ACC112 (cell line): ENCODE results near the gene PCSK4.

Experiments used
- H2AFZ ChIP-seq: fragments of 200-600 bp; sonication (generic); one replicate; pipeline ENCODE4 v1.6.0; 2017; ENCODE audit warnings: antibody characterized with exemption, low read length; ENCODE audit not compliant: unreplicated experiment
- H3K27ac ChIP-seq: fragments of 200-600 bp; sonication (generic); 2 replicates; pipeline ENCODE4 v1.5.1; 2014; ENCODE audit warnings: low read depth, mild to moderate bottlenecking, antibody characterized with exemption, low read length, moderate library complexity
- H3K27me3 ChIP-seq: fragments of 200-600 bp; sonication (generic); 2 replicates; pipeline ENCODE4 v1.6.1; 2014; ENCODE audit warnings: mild to moderate bottlenecking, antibody characterized with exemption, low read length, moderate library complexity, mixed read lengths; ENCODE audit not compliant: insufficient read depth
- H3K36me3 ChIP-seq: fragments of 200-600 bp; sonication (generic); 2 replicates; pipeline ENCODE4 v1.6.1; 2016; ENCODE audit warnings: mild to moderate bottlenecking, antibody characterized with exemption, low read length, moderate library complexity, mixed read lengths; ENCODE audit not compliant: insufficient read depth
- H3K4me1 ChIP-seq: fragments of 200-600 bp; sonication (generic); one replicate; pipeline ENCODE4 v1.6.1; 2016; ENCODE audit warnings: low read length, mixed read lengths; ENCODE audit not compliant: insufficient read depth, unreplicated experiment, control insufficient read depth
- H3K4me3 ChIP-seq: fragments of 200-600 bp; sonication (generic); 2 replicates; pipeline ENCODE4 v1.5.1; 2014; ENCODE audit warnings: mild to moderate bottlenecking, low read depth, low read length
- H3K79me2 ChIP-seq: fragments of 200-600 bp; sonication (generic); one replicate; pipeline ENCODE4 v1.6.0; 2016; ENCODE audit warnings: low read length; ENCODE audit not compliant: control insufficient read depth, unreplicated experiment, insufficient read depth

Gene PCSK4

GRCh38 chr19:1468274-1468820 is 21.8 kb downstream of the PCSK4 start:
- Histone ChIP-seq H2AFZ (no peak overlapping the region), H3K4me3 (peak overlapping the region; percentile 81), H3K36me3 (no peaks in the 10 kb centered on the region), H3K27ac (peak overlapping the region; percentile 47), H3K79me2 (peaks cover 8% of the 10 kb centered on the region), H3K27me3 (no peaks in the 10 kb centered on the region), H3K4me1 (peaks cover 2% of the 10 kb centered on the region)

GRCh38 chr19:1467490-1468273 is 22.5 kb downstream of the PCSK4 start:
- peak overlapping the region; percentile 47; the same call in 1 of the 2 replicates for H3K27ac ChIP-seq
- H3K27me3 ChIP-seq = no peaks in the 10 kb centered on the region
- peaks cover 8% of the 10 kb centered on the region for H3K79me2 ChIP-seq
- H3K4me1 ChIP-seq = peaks cover 2% of the 10 kb centered on the region
- H2AFZ ChIP-seq = no peak overlapping the region
- no peaks in the 10 kb centered on the region for H3K36me3 ChIP-seq
- H3K4me3 ChIP-seq = peak overlapping the region; percentile 81

GRCh38 chr19:1467215-1467489 is 23.0 kb downstream of the PCSK4 start:
- peak overlapping the region; percentile 81 for H3K4me3 ChIP-seq
- no peak overlapping the region for H2AFZ ChIP-seq
- H3K36me3 ChIP-seq = no peaks in the 10 kb centered on the region
- no peaks in the 10 kb centered on the region for H3K27me3 ChIP-seq
- H3K27ac ChIP-seq = no peak overlapping the region
- H3K4me1 ChIP-seq = peaks cover 2% of the 10 kb centered on the region
- H3K79me2 ChIP-seq = peaks cover 8% of the 10 kb centered on the region

DNA sequence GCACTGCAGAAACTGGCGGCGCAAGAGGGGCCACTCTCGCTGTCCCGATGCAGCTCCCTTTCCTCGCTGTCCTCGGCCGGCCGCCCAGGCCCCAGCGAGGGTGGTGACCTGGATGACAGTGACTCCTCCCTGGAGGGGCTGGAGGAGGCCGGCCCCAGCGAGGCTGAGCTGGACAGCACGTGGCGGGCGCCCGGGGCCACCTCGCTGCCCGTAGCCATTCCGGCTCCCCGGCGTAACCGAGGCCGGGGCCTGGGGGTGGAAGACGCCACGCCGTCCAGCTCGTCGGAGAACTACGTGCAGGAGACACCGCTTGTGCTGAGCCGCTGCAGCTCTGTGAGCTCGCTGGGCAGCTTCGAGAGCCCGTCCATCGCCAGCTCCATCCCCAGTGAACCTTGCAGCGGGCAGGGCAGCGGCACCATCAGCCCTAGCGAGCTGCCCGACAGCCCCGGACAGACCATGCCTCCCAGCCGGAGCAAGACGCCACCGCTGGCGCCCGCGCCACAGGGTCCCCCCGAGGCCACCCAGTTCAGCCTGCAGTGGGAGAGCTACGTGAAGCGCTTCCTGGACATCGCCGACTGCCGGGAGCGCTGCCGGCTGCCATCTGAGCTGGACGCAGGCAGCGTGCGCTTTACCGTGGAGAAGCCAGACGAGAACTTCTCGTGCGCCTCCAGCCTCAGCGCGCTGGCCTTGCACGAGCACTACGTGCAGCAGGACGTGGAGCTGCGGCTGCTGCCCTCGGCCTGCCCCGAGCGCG is 23.5 kb downstream of the PCSK4 start:
- no peaks in the 10 kb centered on the region for H3K36me3 ChIP-seq
- no peak overlapping the region for H3K27ac ChIP-seq
- peaks cover 2% of the 10 kb centered on the region for H3K4me1 ChIP-seq
- no peaks in the 10 kb centered on the region for H3K27me3 ChIP-seq
- H3K79me2 ChIP-seq = peaks cover 8% of the 10 kb centered on the region
- peak overlapping the region; percentile 81; the same call in 1 of the 2 replicates for H3K4me3 ChIP-seq
- H2AFZ ChIP-seq = no peak overlapping the region

GRCh38 chr19:1466018-1466460 is 24.1 kb downstream of the PCSK4 start:
- H3K36me3 ChIP-seq = no peaks in the 10 kb centered on the region
- H3K27ac ChIP-seq = no peak overlapping the region
- peaks cover 8% of the 10 kb centered on the region for H3K79me2 ChIP-seq
- H3K27me3 ChIP-seq = no peaks in the 10 kb centered on the region
- H3K4me3 ChIP-seq = no peak overlapping the region
- H3K4me1 ChIP-seq = no peaks in the 10 kb centered on the region
- H2AFZ ChIP-seq = no peak overlapping the region

DNA sequence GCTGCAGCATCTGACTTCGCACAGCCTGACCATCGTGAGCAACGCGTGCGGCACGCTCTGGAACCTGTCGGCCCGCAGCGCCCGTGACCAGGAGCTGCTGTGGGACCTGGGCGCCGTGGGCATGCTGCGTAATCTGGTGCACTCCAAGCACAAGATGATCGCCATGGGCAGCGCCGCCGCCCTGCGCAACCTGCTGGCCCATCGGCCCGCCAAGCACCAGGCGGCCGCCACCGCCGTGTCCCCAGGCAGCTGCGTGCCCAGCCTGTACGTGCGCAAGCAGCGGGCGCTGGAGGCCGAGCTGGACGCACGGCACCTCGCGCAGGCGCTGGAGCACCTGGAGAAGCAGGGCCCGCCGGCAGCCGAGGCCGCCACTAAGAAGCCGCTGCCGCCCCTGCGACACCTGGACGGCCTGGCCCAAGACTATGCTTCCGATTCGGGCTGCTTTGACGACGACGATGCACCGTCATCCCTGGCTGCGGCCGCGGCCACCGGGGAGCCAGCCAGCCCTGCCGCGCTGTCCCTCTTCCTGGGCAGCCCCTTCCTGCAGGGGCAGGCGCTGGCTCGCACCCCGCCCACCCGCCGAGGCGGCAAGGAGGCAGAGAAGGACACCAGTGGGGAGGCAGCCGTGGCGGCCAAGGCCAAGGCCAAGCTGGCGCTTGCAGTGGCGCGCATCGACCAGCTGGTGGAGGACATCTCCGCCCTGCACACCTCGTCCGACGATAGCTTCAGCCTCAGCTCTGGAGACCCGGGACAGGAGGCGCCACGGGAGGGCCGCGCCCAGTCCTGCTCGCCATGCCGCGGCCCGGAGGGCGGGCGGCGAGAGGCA is 24.7 kb downstream of the PCSK4 start:
- H3K79me2 ChIP-seq = peaks cover 8% of the 10 kb centered on the region
- no peak overlapping the region for H3K27ac ChIP-seq
- H3K4me1 ChIP-seq = no peaks in the 10 kb centered on the region
- H3K4me3 ChIP-seq = no peak overlapping the region
- H3K27me3 ChIP-seq = no peaks in the 10 kb centered on the region
- H3K36me3 ChIP-seq = no peaks in the 10 kb centered on the region
- H2AFZ ChIP-seq = no peak overlapping the region

DNA sequence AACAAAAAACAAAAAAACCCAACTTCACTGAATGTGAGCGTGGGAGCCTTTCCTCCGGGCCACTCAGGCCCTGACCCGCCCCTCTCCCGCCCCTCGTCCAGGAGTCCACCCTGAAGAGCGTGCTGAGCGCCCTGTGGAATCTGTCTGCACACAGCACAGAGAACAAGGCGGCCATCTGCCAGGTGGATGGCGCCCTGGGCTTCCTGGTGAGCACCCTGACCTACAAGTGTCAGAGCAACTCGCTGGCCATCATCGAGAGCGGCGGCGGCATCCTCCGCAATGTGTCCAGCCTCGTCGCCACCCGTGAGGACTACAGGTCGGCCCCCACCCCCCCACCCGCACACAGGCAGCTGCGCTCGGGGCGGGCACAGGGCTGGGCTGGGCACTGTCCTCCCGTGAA is 28.3 kb downstream of the PCSK4 start:
- Histone ChIP-seq H3K4me1 (no peaks in the 10 kb centered on the region), H3K36me3 (no peaks in the 10 kb centered on the region), H3K4me3 (no peak overlapping the region), H2AFZ (no peak overlapping the region), H3K79me2 (peaks cover 4% of the 10 kb centered on the region), H3K27ac (no peak overlapping the region), H3K27me3 (no peaks in the 10 kb centered on the region)

DNA sequence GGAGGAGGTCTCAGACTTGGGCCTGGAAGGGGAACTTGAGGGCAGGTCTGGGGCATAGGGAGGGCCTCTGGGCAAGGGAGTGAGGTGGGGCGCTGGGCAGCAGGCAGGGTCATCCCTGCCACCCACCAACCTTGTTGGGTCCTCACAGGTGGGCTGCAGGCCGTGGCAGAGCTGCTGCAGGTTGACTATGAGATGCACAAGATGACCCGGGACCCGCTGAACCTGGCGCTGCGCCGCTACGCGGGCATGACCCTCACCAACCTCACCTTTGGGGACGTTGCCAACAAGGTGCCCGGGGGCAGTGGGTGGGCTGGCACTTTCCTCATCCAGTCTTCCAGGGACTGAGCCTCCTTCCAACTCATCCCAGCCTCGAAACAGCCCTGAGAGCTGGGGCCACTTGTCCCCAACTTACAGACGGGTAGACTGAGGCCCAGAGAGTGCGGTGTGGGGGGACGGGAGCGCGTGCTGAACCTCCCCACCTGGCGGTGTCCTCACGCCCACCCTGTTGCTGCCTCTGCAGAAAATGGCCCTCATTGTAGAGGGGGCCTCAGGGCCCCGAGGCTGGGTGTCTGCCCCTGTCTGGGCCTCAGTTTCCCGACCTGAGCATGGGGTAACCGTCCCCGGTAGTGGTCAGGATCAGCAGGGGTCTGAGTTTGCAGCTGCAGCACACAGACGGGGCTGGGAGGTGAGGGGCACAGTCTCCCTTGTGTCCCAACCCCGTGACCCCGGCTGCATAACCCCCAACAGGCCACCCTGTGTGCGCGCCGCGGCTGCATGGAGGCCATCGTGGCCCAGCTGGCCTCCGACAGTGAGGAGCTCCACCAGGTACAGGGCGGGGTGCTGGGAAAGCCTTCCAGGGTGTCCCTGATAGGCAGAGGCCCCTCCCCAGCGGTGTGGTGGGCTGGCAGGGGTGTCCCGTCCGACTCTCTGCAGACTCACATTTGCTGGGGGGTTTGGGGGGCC is 29.8 kb downstream of the PCSK4 start:
- Histone ChIP-seq H3K36me3 (no peaks in the 10 kb centered on the region), H3K27ac (no peak overlapping the region), H3K4me3 (no peak overlapping the region), H3K79me2 (no peaks in the 10 kb centered on the region), H2AFZ (no peak overlapping the region), H3K4me1 (no peaks in the 10 kb centered on the region), H3K27me3 (no peaks in the 10 kb centered on the region)

DNA sequence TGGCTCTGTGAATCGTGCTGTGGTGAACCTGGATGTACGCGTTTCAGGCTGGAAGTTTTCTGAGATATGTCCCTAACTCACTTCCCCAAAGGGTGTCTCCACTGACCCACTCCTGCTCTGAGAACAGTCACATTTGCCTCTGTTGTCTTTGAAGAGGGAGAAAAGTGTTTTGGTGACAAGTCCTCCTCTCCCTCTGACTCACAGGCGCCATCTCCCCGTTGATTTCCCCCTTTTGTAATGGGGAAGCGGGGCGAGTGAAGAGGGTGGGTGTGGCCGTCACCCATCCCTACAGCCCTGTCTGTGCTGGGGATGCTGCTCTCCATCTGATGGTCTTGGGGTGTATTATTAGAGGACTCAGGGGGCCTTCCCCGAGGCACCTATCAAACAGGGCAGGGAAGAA is 30.7 kb downstream of the PCSK4 start:
- Histone ChIP-seq H3K4me1 (no peaks in the 10 kb centered on the region), H2AFZ (no peak overlapping the region), H3K27ac (no peak overlapping the region), H3K36me3 (no peaks in the 10 kb centered on the region), H3K4me3 (no peak overlapping the region), H3K27me3 (no peaks in the 10 kb centered on the region), H3K79me2 (no peaks in the 10 kb centered on the region)
